ENCODE measurements around the gene TRIP10.
"Not testable (repeated sequence)": the region's sequence is repeated elsewhere in the genome, so short reads cannot be mapped to it uniquely, and the experiment has no call there.

Gene TRIP10

DNA sequence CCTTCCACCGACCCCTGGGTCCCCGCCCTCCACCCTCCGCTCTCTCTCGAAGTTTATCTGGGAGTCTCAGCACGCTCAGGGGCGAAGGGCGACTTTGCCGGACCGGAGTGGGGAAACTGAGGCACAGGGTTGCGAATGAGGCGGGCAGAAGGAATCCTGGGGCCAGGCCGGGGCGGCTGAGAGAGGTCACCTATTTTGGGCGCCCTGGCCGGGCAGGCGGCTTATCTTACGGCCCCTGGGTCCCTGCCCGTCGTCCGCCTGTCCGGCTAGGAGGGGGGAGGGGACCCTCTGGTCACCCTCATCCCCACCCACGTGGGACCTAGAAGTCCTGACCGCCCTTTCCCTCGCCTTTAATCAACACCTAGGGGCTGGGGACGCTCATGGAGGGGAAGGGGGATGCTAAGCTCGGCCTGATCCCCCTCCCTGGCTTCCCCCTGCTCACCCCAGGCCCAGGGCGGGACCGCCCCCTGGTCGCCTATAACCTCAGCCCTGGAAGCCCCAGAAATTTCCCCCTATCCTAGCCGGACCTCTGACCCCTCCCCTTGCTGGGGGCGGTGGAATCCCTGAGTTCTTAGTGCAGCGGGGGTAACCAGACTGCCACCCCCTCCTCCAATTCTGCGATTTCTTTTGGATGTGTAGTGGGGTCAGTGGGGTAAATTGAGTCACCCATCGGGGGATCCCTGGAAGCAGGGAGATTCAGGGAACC lies 556 bp downstream of the TRIP10 start:
- DNase-seq (ENCODE audit: low read depth in 2 of 2, low spot score in 1 of 2): no peak

DNA sequence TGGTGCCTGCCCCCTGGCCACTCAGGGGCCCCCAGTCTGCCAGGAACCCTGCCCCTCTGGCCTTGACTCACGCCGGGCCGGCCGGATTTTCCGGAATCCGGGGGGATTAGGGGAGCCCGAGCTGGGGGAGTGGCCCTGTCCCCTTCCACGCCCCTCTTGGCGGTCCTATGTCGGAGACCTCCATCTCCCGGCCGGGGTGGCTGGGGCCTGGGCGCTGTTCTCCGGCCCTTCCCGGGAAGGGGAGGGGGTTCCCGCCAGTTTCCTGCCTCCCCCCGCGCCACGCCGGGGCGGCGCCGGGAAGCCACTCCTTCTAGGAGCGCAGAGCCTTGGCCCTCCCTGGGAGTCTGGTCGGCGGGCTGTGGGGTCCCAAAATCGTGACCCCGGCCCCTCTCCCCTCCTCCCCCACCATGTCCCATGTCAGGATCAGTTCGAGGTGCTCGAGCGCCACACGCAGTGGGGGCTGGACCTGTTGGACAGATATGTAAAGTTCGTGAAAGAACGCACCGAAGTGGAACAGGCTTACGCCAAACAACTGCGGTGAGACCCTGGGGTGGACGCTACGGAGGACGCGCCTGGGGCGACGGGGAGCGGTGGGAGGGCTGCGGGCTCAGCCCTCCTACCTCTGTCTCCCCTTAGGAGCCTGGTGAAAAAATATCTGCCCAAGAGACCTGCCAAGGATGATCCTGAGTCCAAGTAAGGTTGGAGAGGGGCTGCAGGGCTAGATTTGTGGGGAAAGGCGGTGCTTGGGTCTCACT lies 1.3 kb downstream of the TRIP10 start:
- no peak for DNase-seq (ENCODE audit: low read depth in 2 of 2, low spot score in 1 of 2)

GRCh38 chr19:6743066-6743465 lies 3.6 kb downstream of the TRIP10 start:
- no peak for DNase-seq (ENCODE audit: low read depth in 2 of 2, low spot score in 1 of 2)

DNA sequence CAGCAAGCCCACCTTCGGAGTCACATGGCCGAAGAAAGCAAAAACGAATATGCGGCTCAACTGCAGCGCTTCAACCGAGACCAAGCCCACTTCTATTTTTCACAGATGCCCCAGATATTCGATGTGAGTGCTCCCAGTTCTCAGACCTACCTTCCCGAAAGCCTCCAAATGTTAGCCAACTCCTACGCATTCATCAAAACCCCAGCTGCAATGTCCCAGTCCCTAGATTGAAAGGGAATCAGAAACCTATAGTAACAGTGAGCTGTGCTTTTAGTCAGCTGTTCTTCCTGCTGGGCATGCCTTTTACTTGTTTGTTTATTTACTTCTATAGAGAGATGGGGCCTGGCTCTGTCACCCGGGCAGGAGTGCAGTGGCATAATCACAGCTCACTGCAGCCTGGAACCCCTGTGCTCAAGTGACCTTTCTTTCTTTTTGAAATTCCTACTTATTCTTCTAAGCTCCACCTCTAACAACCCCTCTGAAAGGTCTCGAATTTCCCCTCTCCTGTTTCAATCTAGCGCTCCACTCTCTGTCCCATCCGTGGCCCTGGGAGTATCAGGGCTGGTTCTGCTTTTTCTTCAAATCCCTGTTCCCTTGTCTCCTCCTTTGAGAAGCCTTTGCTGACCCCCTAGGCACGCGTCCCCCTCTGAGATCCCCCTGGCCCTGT lies 4.4 kb downstream of the TRIP10 start:
- DNase-seq (ENCODE audit: low read depth in 2 of 2, low spot score in 1 of 2): no peak

- DNase-seq (ENCODE audit: low read depth in 2 of 2, low spot score in 1 of 2): no peak
Observed at GRCh38 chr19:6744381-6745301, 5.2 kb downstream of the TRIP10 start.

DNA sequence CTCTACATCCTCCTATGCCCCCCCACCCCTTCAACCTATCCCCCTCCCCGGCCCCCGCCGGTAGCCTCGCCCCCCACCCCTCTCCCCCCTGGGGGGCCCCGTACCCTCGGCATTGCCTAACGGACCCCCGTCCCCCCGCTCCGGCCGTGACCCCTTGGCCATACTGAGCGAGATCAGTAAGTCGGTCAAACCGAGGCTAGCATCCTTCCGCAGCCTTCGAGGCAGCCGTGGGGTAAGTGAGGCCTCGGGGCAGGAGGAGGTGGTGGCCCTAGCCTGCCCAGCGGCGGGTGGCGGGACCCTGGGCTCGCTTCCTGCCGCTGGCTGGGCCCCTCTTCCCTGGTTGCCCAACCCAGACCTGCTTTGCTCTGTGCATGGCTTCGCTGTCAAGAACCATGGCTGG lies 6.5 kb downstream of the TRIP10 start:
- DNase-seq (ENCODE audit: low read depth in 2 of 2, low spot score in 1 of 2): no peak

DNA sequence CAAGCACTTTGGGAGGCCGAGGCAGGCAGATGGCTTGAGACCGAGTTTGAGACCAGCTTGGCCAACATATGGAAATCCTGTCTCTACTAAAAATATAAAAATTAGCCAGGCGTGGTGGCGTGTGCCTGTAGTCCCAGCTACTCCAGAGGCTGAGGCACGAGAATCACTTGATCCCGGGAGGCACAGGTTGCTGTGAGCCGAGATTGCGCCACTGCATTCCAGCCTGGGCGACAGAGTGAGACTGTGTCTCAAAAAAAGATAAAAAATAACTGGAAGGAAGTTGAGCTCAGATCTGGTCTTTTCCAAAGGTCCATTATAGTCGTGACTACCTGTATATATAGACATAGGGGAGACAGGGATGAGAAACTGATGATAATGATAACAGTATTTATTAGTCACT lies 9.1 kb downstream of the TRIP10 start:
- DNase-seq (ENCODE audit: low read depth in 2 of 2, low spot score in 1 of 2): not testable (repeated sequence)

DNA sequence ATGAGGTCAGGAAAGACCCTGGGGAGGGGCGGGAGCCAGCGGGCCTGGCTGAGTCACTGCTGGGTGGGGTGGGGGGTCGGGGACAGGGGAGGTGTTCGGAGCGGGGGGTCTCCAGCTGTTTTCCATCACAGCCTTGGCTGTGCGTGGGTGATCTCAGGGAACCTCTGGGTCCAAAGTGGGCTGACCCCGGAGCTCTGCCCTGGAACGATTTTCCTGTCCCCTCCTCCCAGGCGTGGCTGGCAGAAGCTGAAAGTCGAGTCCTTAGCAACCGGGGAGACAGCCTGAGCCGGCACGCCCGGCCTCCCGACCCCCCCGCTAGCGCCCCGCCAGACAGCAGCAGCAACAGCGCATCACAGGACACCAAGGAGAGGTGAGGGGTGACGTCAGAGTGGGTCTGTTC lies 10.6 kb downstream of the TRIP10 start:
- no peak for DNase-seq (ENCODE audit: low read depth in 2 of 2, low spot score in 1 of 2)

DNA sequence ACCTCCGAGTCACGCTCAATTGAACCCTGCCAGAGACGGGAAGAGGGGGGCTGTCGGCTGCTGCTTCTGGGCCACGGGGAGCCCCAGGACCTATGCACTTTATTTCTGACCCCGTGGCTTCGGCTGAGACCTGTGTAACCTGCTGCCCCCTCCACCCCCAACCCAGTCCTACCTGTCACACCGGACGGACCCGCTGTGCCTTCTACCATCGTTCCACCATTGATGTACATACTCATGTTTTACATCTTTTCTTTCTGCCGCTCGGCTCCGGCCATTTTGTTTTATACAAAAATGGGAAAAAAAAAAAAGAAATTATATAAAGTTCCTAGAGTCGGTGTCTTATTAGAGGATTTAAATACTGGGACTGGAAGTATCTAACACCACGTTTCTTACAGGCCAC lies 11.7 kb downstream of the TRIP10 start:
- DNase-seq (ENCODE audit: low read depth in 2 of 2, low spot score in 1 of 2): no peak

- no peak for DNase-seq (ENCODE audit: low read depth in 2 of 2, low spot score in 1 of 2)
Observed at GRCh38 chr19:6752256-6753177, 13.0 kb downstream of the TRIP10 start.

DNA sequence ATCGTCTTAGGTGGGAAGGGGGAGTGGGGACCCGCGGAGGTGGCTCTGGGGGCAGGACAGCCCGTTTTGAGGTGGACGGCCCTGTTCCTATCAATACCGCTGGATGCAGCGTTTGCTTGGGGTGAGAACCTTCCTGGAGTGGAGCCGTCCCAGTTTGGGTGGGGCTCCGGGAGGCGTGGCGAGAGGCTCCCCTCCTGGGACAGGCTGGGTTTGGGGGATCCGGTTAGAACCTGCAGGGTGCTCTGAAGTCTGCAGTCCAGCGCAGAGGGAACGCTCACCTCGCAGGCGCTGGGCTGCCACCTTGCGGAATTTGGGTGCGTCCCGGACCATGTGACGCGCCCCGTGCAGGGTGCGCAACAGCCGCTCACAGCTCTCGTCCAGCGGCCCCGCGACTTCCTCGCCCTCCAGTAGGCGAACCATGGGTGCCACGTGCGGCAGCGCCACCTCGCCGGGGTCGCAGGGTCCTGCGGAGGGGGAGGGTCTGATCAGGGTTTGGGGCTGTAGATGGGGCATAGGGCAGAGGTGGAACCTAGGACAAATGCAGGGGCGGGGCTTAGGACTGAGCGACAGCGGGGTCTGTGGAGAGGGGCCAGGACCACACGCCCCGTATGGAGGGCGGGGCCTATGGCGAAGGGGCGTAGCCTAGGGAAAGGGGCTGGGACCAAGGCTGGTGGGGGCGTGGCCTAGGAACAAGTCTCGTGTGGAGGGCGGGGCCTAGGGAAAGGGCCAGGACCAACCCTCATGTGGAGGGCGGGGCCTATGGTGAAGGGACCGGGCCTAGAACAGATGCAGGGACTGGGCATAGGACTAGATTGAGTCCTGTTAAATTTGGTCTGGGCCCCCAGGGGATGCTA lies 13.9 kb downstream of the TRIP10 start:
- DNase-seq (ENCODE audit: low read depth in 2 of 2, low spot score in 1 of 2): peak; percentile 43 to 50

GRCh38 chr19:6754136-6754535 lies 14.7 kb downstream of the TRIP10 start:
- no peak for DNase-seq (ENCODE audit: low read depth in 2 of 2, low spot score in 1 of 2)

- DNase-seq (ENCODE audit: low read depth in 2 of 2, low spot score in 1 of 2): no peak
Observed at GRCh38 chr19:6754653-6755463, 15.4 kb downstream of the TRIP10 start.

- no peak for DNase-seq (ENCODE audit: low read depth in 2 of 2, low spot score in 1 of 2)
Observed at GRCh38 chr19:6760606-6761005, 21.1 kb downstream of the TRIP10 start.

- no peak for DNase-seq (ENCODE audit: low read depth in 2 of 2, low spot score in 1 of 2)
Observed at GRCh38 chr19:6761053-6761676, 21.7 kb downstream of the TRIP10 start.

DNA sequence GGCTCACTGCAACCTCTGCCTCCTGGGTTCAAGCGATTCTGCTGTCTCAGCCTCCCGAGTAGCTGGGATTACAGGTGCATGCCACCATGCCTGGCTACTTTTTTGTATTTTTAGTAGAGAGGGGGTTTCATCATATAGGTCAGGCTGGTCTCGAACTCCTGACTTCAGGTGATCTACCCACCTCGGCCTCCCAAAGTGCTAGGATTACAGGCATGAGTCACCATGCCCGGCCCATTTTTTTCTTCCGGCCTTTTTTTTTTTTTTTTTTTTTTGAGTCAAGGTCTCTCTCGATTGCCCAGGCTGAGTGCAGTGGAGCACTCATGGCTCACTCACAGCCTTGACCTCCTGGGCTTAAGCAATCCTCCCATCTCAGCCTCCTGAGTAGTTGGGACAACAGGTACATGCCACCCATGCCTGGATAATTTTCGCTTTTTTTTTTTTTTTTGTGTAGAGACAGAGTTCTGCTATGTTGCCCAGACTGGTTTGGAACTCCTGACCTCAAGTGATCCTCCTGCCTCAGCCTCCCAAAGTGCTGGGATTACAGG lies 22.8 kb downstream of the TRIP10 start:
- DNase-seq (ENCODE audit: low read depth in 2 of 2, low spot score in 1 of 2): not testable (repeated sequence)

DNA sequence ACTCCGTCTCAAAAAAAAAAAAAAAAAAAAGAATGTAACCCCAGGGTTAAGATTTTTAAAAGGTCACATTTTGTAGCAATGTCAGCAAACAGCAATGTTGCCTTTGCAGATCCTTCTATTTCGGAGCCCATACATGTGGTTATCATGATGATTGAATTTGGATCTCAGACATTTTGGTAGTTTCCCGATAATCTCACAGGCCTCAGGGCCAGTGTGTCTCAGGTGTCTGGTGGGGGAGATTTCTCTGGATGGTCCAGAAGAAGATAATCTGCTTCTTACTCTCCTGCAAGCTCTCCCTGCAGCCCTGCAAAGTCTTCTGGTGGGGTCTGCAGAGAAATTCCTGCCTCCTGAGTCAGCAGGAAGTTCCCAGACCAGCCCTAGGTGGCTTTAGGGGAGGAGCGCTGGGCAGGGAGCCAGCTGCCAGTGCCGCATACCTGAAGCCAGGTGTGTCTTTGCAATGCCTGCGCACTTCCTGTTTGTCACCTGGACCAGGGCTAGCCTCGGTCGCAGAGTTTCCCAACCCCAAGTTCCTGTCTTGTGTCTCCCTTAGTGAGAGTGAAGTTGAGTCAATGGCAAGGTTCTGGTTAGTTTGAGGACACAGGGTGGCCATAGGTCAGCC lies 26.4 kb downstream of the TRIP10 start:
- DNase-seq (ENCODE audit: low read depth in 2 of 2, low spot score in 1 of 2): no peak
